ENCODE data around the gene COLEC12.

DNA sequence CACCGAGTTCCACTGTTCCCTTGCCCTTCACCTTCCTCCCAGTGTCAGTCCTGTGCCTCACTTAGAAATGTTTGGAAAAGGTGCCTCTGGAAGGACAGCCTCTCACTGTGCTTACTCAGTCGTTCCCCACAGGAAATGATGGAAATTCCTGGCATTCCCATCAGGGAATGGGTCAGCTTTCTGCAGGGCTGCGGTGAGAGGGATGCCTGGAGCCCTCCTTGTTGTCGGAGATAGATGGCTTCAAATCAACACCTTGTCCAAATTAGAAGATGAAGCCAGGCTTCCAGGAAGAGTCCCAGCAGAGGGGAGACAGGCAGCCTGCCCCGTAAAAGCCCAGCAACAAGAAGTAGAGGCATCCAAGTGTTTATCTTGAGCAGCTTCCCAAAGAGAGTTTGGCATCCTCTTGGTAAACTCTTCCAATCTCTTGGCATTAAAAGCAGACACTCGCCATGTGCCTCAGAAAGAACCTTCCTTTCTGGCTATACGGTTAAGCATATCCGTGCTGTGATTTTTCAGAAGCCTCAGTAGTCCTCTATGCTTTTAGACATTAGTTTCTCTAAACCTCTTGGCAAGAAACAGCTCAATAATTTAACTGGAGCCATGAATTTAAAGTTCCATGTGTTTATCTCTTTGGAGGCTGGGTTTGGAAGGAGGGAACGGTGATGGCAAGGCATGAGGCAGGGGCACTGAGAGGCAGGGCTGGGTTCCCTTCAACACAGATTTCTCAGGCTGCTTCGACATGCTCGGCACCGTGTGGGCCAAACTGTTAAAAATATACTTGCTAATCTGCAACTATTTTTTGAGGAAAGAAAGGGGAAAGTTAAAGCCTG is 25.1 kb downstream of the COLEC12 start:
- TF ChIP-seq CTCF (conservative IDR thresholded peaks at IDR 0.05) = no peak
- TF ChIP-seq EZH2 (IDR thresholded peaks at IDR 0.05; ENCODE audit: low read depth) = no peak
